T1000 (cell line): ENCODE results near the gene CSNK1E.
A peak's percentile ranks its signal among the peaks of the same experiment; 100 is the strongest.

ENCODE experiments used
- DNase-seq: peaks from one replicate; lab custom pipeline; 2025; ENCODE audit warnings: mixed read lengths; lab: John Stamatoyannopoulos, UW

CSNK1E gene

DNA sequence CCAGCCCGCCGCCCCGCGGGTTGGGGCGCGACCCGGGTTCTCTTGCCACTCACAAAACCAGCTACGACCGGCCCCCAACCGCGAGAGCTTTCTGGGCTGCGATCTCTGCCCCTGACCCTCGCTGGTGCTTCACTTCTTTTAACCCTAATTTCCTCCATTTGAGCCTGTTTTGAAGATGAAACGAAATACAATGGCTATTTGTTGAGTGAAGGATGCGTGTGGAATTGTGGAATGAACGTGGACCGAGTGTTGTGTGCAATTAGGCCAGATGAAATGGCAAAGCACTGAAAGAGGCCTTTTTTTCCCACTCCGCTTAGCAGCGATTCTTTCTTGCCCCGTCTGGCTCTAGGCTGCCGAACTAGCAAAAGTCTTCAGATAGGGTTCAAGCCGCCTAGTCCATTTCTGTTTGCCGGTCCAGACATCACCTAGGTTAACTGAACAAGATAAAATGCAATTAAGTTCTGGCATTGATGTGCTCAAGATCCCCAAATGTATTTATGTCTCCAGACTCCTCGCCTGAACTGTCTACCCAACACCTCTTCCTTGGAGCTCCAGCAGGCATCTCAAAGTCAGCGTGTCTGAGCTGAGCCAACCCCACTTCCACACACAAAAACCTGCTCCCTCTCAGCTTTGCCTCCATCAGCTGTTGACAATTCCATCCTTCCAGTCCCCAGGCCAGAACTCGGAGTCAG is 44.0 kb downstream of the CSNK1E start:
- DNase-seq: no peak

DNA sequence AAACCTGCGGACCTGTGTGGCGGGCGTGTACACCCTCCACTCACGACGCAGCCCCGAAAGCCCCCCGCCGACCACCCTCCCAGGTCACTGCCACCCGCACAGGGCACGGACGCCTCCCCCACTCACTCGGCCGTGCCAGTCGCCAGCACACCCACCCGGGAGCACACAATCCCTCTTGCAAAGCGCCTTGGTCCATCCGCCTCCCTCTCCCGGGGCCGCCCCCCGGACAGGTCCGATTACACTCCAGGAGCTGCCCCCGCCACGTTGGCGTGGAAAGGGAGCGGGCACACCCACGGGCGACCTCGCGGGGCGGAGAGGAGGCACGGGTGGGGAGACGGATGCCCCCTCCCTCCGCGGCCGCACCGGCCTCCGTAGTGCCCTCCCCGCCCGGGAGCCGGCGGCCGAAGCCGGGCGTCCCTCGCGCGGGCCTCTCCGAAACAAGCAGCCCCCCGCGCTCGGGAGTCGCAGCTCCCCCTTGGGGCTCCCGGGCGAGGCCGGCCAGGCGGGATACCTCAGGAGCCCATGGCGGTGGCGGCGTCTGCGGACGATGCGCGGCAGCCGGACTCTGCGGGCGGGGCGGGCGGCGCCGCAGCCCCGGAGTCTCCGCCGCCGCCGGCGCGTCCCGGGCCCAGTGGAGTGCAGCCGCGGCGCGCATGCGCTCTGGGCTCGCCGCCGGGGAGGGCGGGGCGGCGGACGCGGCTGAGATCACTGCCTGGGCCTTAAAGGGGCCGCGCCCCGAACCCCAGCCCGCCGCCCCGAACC is 44.7 kb downstream of the CSNK1E start, which contains the start of gene TMEM184B:
Gene TMEM184B, minus strand, starts transcription at position 638 of the 762 bp plus-strand sequence. CDS start 25,049 bp downstream, outside the sequence.
- DNase-seq: peak; percentile 53

- DNase-seq: no peak
Measured at GRCh38 chr22:38271927-38272372, 45.3 kb downstream of the CSNK1E start.

- DNase-seq: no peak
Measured at GRCh38 chr22:38271101-38271500, 46.1 kb downstream of the CSNK1E start.

- no peak for DNase-seq
Measured at GRCh38 chr22:38270091-38270992, 46.9 kb downstream of the CSNK1E start.

DNA sequence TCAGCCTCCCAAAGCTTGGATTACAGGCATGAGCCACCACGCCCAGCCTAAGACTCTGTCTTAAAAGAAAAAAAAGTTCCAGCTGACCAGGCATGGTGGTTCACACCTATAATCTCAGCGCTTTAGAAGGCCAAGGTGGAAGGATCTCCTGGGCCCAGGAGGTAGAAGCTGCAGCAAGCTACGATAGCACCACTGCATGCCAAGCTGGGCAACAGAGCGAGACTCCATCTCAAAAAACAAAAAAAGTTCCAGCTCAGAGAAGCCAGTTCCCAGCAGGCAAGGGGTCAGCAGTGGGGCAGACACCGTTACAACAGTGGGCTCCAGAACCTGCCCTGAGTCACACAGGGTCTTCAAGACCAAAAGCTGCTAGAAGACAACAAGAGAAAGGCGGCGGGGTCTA is 47.8 kb downstream of the CSNK1E start:
- no peak for DNase-seq

GRCh38 chr22:38267086-38267485 is 50.1 kb downstream of the CSNK1E start:
- DNase-seq: no peak

GRCh38 chr22:38266120-38266519 is 51.1 kb downstream of the CSNK1E start:
- DNase-seq: no peak

- no peak for DNase-seq
Measured at GRCh38 chr22:38264322-38264843, 52.9 kb downstream of the CSNK1E start.

DNA sequence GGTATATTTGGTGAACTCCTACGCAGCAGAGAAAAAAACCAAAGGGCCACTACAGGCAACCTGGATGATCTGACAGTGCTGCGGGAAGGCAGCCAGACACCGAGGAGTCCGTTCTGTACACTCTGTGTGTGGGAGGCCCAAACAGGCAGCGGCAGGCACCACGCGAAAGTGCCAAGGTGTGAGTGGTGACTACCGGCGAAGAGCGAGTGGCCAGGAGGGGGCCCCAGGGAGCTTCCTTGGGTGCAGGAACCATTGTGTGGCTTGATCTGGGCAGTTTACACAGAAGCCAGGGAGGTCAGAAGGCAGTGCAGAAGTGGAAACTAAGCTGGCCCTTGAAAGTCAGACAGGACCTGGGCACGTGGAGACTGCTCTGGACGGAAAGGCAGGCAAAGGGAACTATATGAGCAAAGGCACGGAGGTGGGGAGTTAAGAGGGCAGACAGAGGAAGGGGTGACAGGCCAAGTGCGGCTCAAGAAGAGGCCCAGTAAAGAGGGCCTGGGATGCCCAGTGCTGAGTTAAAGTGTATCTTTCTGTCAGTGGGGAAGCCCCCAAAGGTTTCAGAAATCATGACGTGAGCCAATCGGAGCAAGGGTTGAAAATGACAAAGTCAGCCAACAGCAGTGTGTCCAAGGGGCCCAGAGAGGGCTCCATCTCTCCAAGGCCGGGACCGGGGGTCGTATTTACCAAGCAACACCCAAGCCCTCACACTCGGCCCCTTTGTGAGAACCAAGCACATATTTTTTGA is 55.0 kb downstream of the CSNK1E start:
- DNase-seq: no peak

DNA sequence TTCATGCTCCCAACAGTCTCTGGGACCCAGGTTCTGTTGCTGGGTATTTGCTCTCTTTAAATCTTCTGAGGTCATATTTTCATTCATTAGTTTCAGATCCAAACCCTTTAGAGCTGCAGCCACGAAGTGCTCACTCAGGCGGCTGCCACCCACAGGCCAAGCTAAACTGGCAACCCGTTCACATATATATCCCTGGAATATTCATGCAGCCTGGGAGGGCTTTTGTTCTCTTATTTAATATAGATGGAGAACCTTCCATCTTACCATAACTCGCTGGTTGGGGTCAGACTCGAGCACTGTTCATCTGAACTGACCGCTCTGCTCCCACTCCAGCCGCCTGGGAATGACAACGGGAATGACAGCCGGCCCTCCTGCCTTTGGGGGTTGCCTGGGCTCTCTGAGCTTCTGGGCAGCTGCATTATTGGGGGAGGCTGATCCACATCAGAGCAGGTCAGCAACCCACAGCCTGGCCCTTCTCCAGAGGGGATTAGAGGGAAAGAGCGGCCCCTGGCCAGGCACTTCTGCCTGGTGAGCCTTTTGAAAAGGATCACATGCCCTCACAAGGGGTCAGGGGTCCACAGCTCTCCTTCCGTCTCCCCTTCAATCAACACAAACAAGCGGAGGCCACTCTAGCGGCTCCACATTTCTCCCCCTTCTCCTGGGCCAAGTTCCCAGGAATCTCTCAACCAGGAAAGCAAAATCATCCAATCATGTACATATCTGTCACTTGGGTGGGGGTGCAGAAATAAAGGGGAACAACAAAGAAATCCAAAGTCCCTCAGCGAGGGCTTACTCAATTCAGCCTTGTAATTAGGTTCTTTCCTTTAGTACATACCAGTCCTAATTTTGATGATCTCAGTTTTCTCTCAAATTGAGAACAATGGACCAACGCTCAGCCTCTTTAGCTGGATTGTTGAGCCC is 56.2 kb downstream of the CSNK1E start:
- no peak for DNase-seq

DNA sequence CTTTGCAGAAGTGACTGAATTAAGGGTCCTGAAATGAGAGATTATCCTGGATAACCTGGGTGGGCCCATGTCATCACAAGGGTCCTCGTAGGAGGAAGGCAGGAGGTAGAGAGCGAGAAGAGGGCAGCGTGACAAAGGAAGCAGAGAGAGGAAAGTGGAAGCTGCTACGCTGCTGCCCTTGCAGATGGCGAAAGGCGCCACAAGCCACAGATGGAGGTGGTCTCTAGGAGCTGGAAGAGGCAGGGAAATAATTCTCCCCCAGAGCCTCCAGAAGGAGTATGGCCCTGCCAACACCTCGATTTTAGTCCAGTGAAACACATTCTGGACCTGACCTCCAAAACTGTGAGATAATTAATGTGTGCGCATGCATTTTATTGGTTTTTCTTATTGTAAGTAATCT is 57.9 kb downstream of the CSNK1E start:
- DNase-seq: no peak

GRCh38 chr22:38258895-38259294 is 58.3 kb downstream of the CSNK1E start:
- DNase-seq: no peak

GRCh38 chr22:38257650-38258250 is 59.5 kb downstream of the CSNK1E start:
- no peak for DNase-seq

- no peak for DNase-seq
Measured at GRCh38 chr22:38257181-38257580, 60.1 kb downstream of the CSNK1E start.

DNA sequence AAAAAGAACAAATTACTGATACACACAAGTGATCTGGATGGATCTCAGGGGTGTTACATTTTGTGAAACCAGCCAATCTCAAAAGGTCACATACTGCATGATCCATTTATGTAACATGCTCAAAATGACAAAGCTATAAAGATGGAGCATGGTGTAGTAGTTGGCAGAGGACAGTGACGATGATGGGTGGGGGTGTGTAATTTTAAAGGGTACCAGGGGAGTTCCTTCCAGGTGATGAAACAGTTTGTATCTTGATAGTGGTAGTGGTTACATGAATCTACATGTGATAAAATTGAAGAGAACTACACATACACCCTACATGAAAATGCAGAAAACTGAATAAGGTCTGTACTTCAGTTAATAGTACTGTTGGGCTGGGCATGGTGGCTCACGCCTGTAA is 61.5 kb downstream of the CSNK1E start:
- no peak for DNase-seq

DNA sequence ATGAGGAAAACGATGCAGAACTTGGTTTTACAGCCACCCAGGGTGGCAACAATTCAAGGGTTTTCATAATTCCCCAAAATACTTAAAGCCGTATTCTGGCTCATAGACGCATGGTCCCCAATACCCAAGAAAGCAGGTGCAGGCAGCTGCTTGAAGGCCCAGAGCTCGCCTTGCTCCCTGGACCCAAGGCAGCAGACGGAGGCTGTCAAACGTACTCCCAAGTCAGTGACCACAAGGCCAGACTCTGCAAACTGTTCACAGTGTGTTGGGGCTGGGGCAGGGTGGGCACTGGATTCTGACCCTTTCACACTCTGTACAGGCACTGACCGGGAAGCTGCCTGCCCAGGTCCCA is 65.9 kb downstream of the CSNK1E start:
- no peak for DNase-seq

DNA sequence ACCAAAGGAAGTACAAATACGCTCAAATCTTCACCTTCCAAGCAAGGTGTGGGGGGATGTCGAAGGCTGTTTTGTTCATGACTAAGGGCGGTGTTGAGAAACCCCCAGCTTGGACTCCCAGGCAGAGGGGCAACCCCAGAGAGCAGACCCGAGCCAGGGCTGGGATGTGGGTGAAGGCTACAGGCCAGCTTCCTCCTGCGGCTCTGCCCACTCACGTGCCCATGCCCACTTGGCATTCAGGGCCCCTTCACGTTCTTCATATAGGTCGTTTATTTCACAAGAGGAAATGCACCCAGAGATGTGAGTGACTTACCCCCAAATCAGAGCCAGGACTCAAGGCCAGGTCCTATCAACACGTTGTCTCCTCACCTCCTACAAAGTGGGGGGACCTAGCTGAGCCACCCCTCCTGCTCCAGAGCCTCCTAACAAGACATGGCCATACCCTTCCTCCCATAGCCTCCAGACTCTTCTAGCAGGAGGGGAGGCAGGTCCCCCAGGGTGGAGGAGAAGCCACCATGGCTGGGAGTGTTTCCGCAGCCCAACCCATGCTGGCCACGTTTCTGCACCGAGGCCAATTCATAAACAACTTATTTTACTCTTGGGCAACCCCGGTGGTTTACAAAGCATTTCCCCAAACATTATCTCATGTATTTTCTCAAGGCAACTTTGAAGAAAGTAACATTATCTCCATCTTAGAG is 66.4 kb downstream of the CSNK1E start:
- no peak for DNase-seq
